NB4 (cell line): Measurements from ENCODE around the gene PRDX2.
A peak's percentile ranks its signal among the peaks of the same experiment; 100 is the strongest.

Experiments used
- DNase-seq: peaks from one replicate; pipeline ENCODE4 v3.0.0; 2010; ENCODE audit warnings: low read depth
- H3K4me3 ChIP-seq: one replicate; pipeline ENCODE4 v1.5.1; 2011; ENCODE audit warnings: mild to moderate bottlenecking, low read depth, low read length, moderate library complexity
- MYC ChIP-seq: IDR thresholded peaks from 2 replicates; pipeline ENCODE4 v1.6.1; 2011; ENCODE audit warnings: low read depth, low read length
- POLR2A ChIP-seq: IDR thresholded peaks from 2 replicates; pipeline ENCODE4 v1.6.1; 2011; ENCODE audit warnings: mild to moderate bottlenecking; ENCODE audit not compliant: insufficient read length; ENCODE audit errors: extremely low read depth
- TF ChIP-seq, protein P1 (sequence below): IDR thresholded peaks from 2 replicates; pipeline ENCODE4 v1.6.1; 2011; ENCODE audit warnings: low read depth, low read length
- TF ChIP-seq, protein P2 (sequence below): IDR thresholded peaks from one replicate; pipeline ENCODE4 v1.5.1; 2012; ENCODE audit warnings: low read depth, low read length

PRDX2 gene

DNA sequence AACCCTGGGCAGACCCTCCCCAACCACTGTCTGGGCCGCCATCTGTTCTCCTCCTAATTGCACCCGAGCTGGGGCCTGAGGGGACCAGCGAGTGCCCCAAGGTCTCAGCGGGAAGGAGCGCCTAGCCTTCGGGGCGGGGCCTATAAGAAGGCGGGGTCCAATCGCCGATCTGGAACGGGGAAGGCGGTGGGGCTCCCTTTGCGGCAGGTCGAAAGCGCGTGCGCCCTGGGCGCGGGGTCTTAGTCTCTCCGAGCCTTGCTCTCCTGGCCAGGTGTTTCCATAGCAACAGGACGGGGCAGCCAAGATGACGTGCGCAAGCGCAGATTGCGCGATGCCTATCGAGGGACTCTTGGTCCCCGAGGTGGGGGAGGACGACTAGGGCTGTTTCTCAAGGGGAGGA is 39.5 kb upstream of the PRDX2 start:
- TF ChIP-seq, protein P1, sequence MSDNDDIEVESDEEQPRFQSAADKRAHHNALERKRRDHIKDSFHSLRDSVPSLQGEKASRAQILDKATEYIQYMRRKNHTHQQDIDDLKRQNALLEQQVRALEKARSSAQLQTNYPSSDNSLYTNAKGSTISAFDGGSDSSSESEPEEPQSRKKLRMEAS: no peak
- no peak for TF ChIP-seq POLR2A
- no peak for TF ChIP-seq MYC
- TF ChIP-seq, protein P2, sequence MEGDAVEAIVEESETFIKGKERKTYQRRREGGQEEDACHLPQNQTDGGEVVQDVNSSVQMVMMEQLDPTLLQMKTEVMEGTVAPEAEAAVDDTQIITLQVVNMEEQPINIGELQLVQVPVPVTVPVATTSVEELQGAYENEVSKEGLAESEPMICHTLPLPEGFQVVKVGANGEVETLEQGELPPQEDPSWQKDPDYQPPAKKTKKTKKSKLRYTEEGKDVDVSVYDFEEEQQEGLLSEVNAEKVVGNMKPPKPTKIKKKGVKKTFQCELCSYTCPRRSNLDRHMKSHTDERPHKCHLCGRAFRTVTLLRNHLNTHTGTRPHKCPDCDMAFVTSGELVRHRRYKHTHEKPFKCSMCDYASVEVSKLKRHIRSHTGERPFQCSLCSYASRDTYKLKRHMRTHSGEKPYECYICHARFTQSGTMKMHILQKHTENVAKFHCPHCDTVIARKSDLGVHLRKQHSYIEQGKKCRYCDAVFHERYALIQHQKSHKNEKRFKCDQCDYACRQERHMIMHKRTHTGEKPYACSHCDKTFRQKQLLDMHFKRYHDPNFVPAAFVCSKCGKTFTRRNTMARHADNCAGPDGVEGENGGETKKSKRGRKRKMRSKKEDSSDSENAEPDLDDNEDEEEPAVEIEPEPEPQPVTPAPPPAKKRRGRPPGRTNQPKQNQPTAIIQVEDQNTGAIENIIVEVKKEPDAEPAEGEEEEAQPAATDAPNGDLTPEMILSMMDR: no peak
- no peak for DNase-seq
- H3K4me3 ChIP-seq: no peak overlapping the region

GRCh38 chr19:12840091-12841079 is 38.8 kb upstream of the PRDX2 start:
- no peak overlapping the region for H3K4me3 ChIP-seq
- TF ChIP-seq POLR2A (no peak), MYC (no peak)
- TF ChIP-seq, protein P2: no peak
- TF ChIP-seq, protein P1: no peak
- DNase-seq: peak; percentile 49

DNA sequence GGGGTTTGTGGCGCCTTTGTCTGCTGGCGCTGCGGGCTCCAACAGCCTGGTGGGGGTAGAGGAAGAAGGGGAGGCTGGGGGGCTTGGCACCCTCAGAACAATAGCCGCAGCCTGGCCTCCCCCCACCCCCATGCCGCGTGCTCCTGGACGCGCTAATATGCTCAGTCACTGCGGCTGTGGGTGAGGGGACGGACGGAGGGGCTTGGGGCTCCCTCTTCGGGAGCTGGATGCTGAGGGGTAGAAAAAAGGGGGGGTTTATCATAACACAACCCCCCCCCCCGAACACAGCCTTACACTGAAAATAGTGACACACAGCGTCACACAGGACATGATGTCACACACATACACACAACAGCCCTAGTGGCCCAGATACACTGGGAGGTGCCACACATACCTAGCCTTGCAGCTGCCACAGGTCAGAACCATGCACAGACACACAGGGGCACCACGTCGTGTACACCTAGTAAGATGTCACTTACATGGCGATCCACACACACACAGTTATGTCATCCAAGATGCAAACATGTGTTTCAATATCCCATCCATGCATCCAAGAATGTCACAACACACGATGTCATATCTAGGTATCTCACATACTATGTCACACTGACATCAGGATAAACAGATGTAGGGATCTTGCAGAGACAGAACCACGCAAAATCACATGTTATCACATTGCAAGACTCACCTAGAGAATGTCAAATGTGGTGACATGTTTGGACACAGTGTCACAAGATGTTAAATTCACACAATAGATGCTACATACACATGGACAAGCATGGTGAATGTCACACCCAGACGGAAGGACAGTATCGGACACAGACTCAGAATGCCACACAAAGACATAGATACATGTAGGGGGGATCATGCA is 37.5 kb upstream of the PRDX2 start:
- DNase-seq: no peak

GRCh38 chr19:12838182-12838885 is 36.7 kb upstream of the PRDX2 start, which contains the start of gene MAST1:
Gene MAST1 (plus strand): TSS chr19:12838515. CDS start chr19:12838573, 58 bp downstream.
- peak; percentile 59 for DNase-seq
- no peak within 1 kb of the TSS for H3K4me3 ChIP-seq
- TF ChIP-seq, protein P2: peak; percentile 22
- no peak for TF ChIP-seq POLR2A

More for the DNA sequence above, 37.5 kb upstream of the PRDX2 start:
- TF ChIP-seq, protein P1: no peak
- TF ChIP-seq POLR2A (no peak), MYC (no peak)
- TF ChIP-seq, protein P2: no peak
- H3K4me3 ChIP-seq: no peak overlapping the region

- H3K4me3 ChIP-seq: no peak overlapping the region
- no peak for DNase-seq
- TF ChIP-seq, protein P1: no peak
- no peak for TF ChIP-seq POLR2A
- TF ChIP-seq MYC: no peak
- TF ChIP-seq, protein P2: no peak
These were observed 35.6 kb upstream of the PRDX2 start for GRCh38 chr19:12837225-12837624.
